Endothelial cell of umbilical vein (primary cell): ENCODE data around the gene NTN1. TPM values are rescaled to one million over a fixed set of nuclear protein-coding genes. Genes with fewer than 3 reads are reported as not detected.

Experiments
- BruUV-seq: library from RNA; stranded (reverse); fragments of 400-500 nt; replicated peaks from 2 replicates; lab custom pipeline; 2021; lab: Mats Ljungman, UMichigan
- CTCF ChIA-PET: fragments of 300-600, 350-600 bp; sonication (Branson Sonifier 250); formaldehyde crosslinking; loops from one replicate; lab custom pipeline; 2021; ENCODE audit warnings: antibody characterized with exemption, inconsistent platforms; lab: Charles Lee
- POLR2A ChIA-PET: fragments of 300-600, 350-600 bp; sonication (Branson Sonifier 250); formaldehyde crosslinking; loops from one replicate; lab custom pipeline; 2021; ENCODE audit warnings: antibody characterized with exemption, inconsistent platforms; lab: Charles Lee
- DNase-seq: peaks from one replicate; pipeline ENCODE4 v3.0.0-alpha.2; 2011; ENCODE audit warnings: low read depth, low spot score
- FAIRE-seq: peaks from 2 replicates; lab custom pipeline; 2011; peaks lifted over from hg19 to GRCh38; lab: Jason Lieb, UNC
- H2AFZ ChIP-seq: 2 replicates; pipeline ENCODE4 v1.6.0; 2012; ENCODE audit warnings: low read depth, low read length, control low read depth, inconsistent platforms
- H3K27ac ChIP-seq: 2 replicates; pipeline ENCODE4 v1.5.1; 2011; ENCODE audit warnings: low read depth, mild to moderate bottlenecking, control low read depth, low read length, moderate library complexity; ENCODE audit not compliant: insufficient read depth
- H3K27me3 ChIP-seq, 2 experiments: 2 replicates each; pipeline versions ENCODE4 v1.6.0 to v1.6.1; 2011; ENCODE audit warnings: low read length in 2 of 2, mixed read lengths in 1 of 2; ENCODE audit not compliant: control insufficient read depth in 2 of 2, insufficient read depth in 2 of 2
- H3K36me3 ChIP-seq, 2 experiments: 2 replicates in 1 of 2; 3 replicates in 1 of 2; pipeline ENCODE4 v1.5.1; 2011; ENCODE audit warnings: low read length in 2 of 2, mild to moderate bottlenecking in 1 of 2, moderate library complexity in 1 of 2; ENCODE audit not compliant: control insufficient read depth in 2 of 2, insufficient read depth in 2 of 2; ENCODE audit errors: extremely low read depth in 1 of 2
- H3K4me1 ChIP-seq: 3 replicates; pipeline ENCODE4 v1.5.1; 2011; ENCODE audit warnings: mild to moderate bottlenecking, low read length; ENCODE audit not compliant: control insufficient read depth, insufficient read depth; ENCODE audit errors: extremely low read depth
- H3K4me2 ChIP-seq: 2 replicates; pipeline ENCODE4 v1.6.1; 2011; ENCODE audit warnings: low read length, control low read depth, mixed read lengths; ENCODE audit not compliant: insufficient read depth
- H3K4me3 ChIP-seq, 3 experiments: fragments of 200-600 bp in 1 of 3; sonication (generic), shearing (Covaris generic) in 1 of 3; replicated peaks in 1 of 3; 2 replicates each; pipeline ENCODE4 v1.5.1; 2011 to 2016; ENCODE audit warnings: control low read depth in 3 of 3, low read length in 3 of 3, mild to moderate bottlenecking in 2 of 3, inconsistent platforms in 1 of 3, low read depth in 1 of 3, moderate library complexity in 1 of 3; ENCODE audit not compliant: insufficient read depth in 1 of 3
- H3K79me2 ChIP-seq: 2 replicates; pipeline ENCODE4 v1.6.0; 2012; ENCODE audit warnings: low read length, inconsistent platforms; ENCODE audit not compliant: control insufficient read depth, insufficient read depth
- H3K9ac ChIP-seq: replicated peaks from 2 replicates; pipeline ENCODE3; 2011; ENCODE audit warnings: low read length, control low read depth; ENCODE audit not compliant: insufficient read depth; ENCODE audit errors: extremely low read depth
- H3K9me1 ChIP-seq: replicated peaks from 3 replicates; pipeline ENCODE4 v1.6.0; 2011; ENCODE audit warnings: mild to moderate bottlenecking, low read length; ENCODE audit not compliant: control insufficient read depth, insufficient read depth; ENCODE audit errors: extremely low read depth
- H3K9me3 ChIP-seq: replicated peaks from 2 replicates; pipeline ENCODE4 v1.5.1; 2012; ENCODE audit warnings: low read length, inconsistent platforms; ENCODE audit not compliant: control insufficient read depth, insufficient read depth
- H4K20me1 ChIP-seq: replicated peaks from 2 replicates; pipeline ENCODE3; 2011; ENCODE audit warnings: mild to moderate bottlenecking, low read length; ENCODE audit not compliant: control insufficient read depth, insufficient read depth; ENCODE audit errors: extremely low read depth
- CTCF ChIP-seq, 2 donors: IDR thresholded peaks; 1 replicate in 1 of 2; 2 replicates in 1 of 2; pipeline ENCODE4 v1.5.1; 2011; ENCODE audit warnings: low read length in 2 of 2, mild to moderate bottlenecking in 2 of 2, moderate library complexity in 2 of 2, control low read depth in 1 of 2, inconsistent platforms in 1 of 2, low read depth in 1 of 2; ENCODE audit not compliant: insufficient read depth in 1 of 2; ENCODE audit errors: extremely low read depth in 1 of 2
- EZH2 ChIP-seq: IDR thresholded peaks from 2 replicates; pipeline ENCODE4 v1.6.1; 2012; ENCODE audit warnings: borderline replicate concordance, low read depth, mild to moderate bottlenecking, moderate library complexity, low read length, inconsistent platforms; ENCODE audit not compliant: severe bottlenecking
- FOS ChIP-seq: IDR thresholded peaks from 2 replicates; pipeline ENCODE4 v1.6.1; 2011; ENCODE audit warnings: mild to moderate bottlenecking, low read length, moderate library complexity, borderline replicate concordance; ENCODE audit not compliant: insufficient read depth
- GATA2 ChIP-seq: IDR thresholded peaks from 2 replicates; pipeline ENCODE4 v1.7.0; 2011; ENCODE audit warnings: low read depth, mild to moderate bottlenecking, moderate library complexity, mixed read lengths, low read length; ENCODE audit not compliant: insufficient read length, insufficient read depth
- JUN ChIP-seq: IDR thresholded peaks from 2 replicates; pipeline ENCODE4 v1.6.1; 2011; ENCODE audit warnings: borderline replicate concordance, low read depth; ENCODE audit not compliant: insufficient read length, insufficient read depth
- MAX ChIP-seq: IDR thresholded peaks from 2 replicates; pipeline ENCODE4 v1.6.1; 2011; ENCODE audit not compliant: insufficient read depth, insufficient read length
- POLR2A ChIP-seq: IDR thresholded peaks from 2 replicates; pipeline ENCODE4 v1.6.1; 2012; ENCODE audit warnings: low read depth, mild to moderate bottlenecking, control low read depth, low read length
- POLR2AphosphoS5 ChIP-seq: IDR thresholded peaks from 2 replicates; pipeline ENCODE4 v1.6.1; 2012; ENCODE audit warnings: low read depth, mild to moderate bottlenecking, control low read depth, low read length, moderate library complexity; ENCODE audit not compliant: insufficient read depth
- dilution Hi-C: fragments of 300-500 bp; cut with MboI; formaldehyde crosslinking; loops from one replicate; pipeline ENCODE4 v1.15.0; 2019; ENCODE audit warnings: low sequenced_read_pairs; ENCODE audit not compliant: extremely low pct_ligation_motif_present
- intact Hi-C: fragments of 100-400 bp; cut with micrococcal nuclease; formaldehyde crosslinking; loops from one replicate; pipeline ENCODE4 v1.10.0; 2022
- polyA plus RNA-seq, 4 experiments: library from polyadenylated mRNA; depleted of rRNA in 3 of 4; stranded (reverse) in 3 of 4; unstranded in 1 of 4; fragments of >200 nt; gene quantifications; 2 replicates each; pipeline versions ENCODE4 v1.2.1 to v1.2.3, GENCODE V29; 2011 to 2012; ENCODE audit warnings: missing spikeins in 1 of 4
- total RNA-seq: library from RNA; stranded (reverse); gene quantifications from 2 replicates; pipeline ENCODE4 v1.2.3, GENCODE V29; 2021

Gene NTN1
- total and polyA plus RNA-seq, 2 donors (not counting 3 experiments of a cell fraction or from before 2014, with no cell fraction given) = 0.10 to 0.18 TPM

- Histone ChIP-seq H3K9me1 (no peaks in the 10 kb centered on the region), H3K9me3 (no peaks in the 10 kb centered on the region), H4K20me1 (no peaks in the 10 kb centered on the region), H3K4me1 (no peaks in the 10 kb centered on the region), H3K4me3 (no peak overlapping the region), H3K79me2 (no peaks in the 10 kb centered on the region), H3K4me2 (no peak overlapping the region), H3K27ac (no peak overlapping the region), H2AFZ (no peak overlapping the region), H3K36me3 (no peaks in the 10 kb centered on the region), H3K9ac (no peak overlapping the region), H3K27me3 (no peaks in the 10 kb centered on the region)
- DNase-seq = no peak
- POLR2A ChIA-PET = no interaction called here
- TF ChIP-seq CTCF (IDR thresholded peaks at IDR 0.05; ENCODE audit: extremely low read depth in 1 of 2, insufficient read depth in 1 of 2, low read depth in 1 of 2, low read length in 2 of 2) (no peak), GATA2 (no peak), EZH2 (no peak)
- intact Hi-C loops = no loop called here
- CTCF ChIA-PET = interaction anchor here (0.6 kb wide), 1 partner anchor 61 kb away, joined by 3 read pairs; no protein-coding TSS in a partner anchor
- FAIRE-seq = no peak
- BruUV-seq = no TSS peak
- dilution Hi-C loops = no loop called here
Observed at GRCh38 chr17:9230346-9230745, 209.0 kb downstream of the NTN1 start.

GRCh38 chr17:9230861-9231260, 209.6 kb downstream of the NTN1 start:
- no TSS peak for BruUV-seq
- Histone ChIP-seq H3K4me1 (no peaks in the 10 kb centered on the region), H3K36me3 (no peaks in the 10 kb centered on the region), H4K20me1 (no peaks in the 10 kb centered on the region), H3K4me3 (no peak overlapping the region), H3K9me1 (no peaks in the 10 kb centered on the region), H3K4me2 (no peak overlapping the region), H3K27me3 (no peaks in the 10 kb centered on the region), H2AFZ (no peak overlapping the region), H3K9me3 (no peaks in the 10 kb centered on the region), H3K27ac (no peak overlapping the region), H3K9ac (no peak overlapping the region), H3K79me2 (no peaks in the 10 kb centered on the region)
- DNase-seq = no peak
- TF ChIP-seq JUN = no peak
- no peak for TF ChIP-seq CTCF (IDR thresholded peaks at IDR 0.05; ENCODE audit: extremely low read depth in 1 of 2, insufficient read depth in 1 of 2, low read depth in 1 of 2, low read length in 2 of 2)
- no peak for TF ChIP-seq GATA2
- TF ChIP-seq POLR2AphosphoS5 = no peak
- TF ChIP-seq MAX = no peak
- no peak for TF ChIP-seq POLR2A
- TF ChIP-seq FOS = no peak
- FAIRE-seq = no peak
- dilution Hi-C loops = no loop called here
- POLR2A ChIA-PET = no interaction called here
- intact Hi-C loops = no loop called here
- CTCF ChIA-PET = no interaction called here
